Measurements from ENCODE around the gene PCID2.
"Not testable (repeated sequence)": the region's sequence is repeated elsewhere in the genome, so short reads cannot be mapped to it uniquely, and the experiment has no call there.

PCID2 gene

DNA sequence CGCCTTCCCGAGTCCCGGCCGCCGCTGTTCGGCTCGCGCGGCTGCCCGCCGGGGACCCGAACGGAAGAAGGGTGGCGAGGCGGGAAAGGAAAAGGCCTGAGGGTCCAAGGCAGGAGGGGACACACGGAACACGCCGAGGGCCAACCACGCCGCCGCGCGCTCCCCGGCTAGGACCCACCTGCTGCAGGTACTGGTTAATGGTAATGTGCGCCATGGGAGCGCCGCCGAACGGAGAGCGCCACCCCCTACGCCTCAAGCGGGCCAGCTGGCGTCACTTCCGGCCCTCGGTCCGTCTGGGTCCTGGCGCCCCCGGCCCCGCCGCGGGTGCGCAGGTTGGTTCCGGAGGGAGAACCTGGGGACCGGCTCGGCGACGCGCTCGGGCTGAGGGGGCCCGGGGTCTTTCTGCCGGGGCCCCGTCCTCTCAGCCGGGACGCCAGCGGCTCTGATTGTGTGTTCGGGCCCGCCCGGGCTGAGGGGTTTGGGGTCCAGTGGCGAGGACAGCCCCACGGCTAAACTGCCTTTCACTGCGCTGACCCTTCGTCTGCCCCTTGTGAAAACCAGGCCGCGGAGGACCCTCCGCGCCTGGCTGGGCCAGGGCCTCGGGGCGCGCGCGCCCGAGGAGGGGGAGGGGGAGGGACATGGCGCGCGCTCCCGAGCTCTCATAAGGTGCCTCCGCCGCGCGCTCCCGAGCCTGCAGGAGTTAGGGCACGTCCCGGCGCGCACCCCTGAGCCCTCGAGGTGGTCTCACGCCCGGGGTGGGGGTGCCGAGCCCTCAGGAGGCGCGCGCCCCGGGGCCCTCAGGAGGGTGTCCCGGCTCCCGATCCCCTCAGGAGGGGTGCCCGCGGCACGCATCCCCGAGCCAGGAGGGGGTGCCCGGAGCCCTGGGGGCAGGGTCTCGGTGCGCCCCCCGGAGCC is at the start of gene PCID2:
PCID2 (minus strand) TSS at position 249 of the 915 bp plus-strand sequence; CDS start at position 214, 35 bp downstream.
- DNase-seq = peak; percentile 90

DNA sequence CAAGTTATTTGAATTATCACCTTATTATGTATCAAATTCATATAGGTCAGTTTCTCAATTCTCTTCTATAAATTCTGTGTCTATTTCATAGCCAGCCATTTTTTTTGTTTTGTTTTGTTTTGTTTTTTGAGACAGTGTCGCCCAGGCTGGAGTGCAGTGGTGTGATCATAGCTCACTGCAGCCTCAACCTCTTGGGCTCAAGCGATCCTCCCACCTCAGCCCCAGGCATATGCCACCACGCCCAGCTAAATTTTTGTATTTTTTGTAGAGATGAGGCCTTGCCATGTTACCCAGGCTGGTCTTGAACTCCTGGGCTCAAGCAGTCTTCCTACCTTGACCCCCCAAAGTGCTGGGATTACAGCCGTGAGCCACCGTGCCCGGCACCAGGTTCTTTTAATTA is 49.4 kb upstream of the PCID2 start:
- not testable (repeated sequence) for DNase-seq

DNA sequence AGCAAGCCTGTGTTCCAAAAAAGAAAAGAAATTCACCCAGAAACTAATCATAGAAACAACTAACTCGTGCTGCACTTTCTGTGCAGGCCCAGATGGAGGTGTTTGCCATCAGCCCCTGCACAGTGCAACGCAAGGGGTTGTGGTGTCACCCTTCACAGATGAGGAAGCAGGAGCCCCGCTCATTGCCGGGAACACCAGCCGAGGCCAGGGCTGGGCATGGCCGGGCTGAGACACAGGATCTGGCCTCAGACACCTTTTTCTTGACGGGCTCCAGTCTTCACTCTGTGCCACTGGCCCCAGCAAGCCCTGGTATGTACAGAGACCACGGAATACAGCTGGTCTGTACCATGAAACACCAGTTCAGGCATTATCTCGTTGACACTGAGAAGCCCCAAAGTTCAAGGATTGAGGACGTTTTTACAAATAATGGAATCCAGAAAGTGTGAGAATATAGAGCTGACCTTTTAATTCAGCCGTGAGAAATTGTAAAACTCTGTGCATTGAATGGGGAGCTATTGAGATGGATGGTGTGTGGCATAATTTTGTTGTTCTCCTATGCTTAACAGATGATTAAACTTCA is 44.1 kb upstream of the PCID2 start:
- no peak for DNase-seq

DNA sequence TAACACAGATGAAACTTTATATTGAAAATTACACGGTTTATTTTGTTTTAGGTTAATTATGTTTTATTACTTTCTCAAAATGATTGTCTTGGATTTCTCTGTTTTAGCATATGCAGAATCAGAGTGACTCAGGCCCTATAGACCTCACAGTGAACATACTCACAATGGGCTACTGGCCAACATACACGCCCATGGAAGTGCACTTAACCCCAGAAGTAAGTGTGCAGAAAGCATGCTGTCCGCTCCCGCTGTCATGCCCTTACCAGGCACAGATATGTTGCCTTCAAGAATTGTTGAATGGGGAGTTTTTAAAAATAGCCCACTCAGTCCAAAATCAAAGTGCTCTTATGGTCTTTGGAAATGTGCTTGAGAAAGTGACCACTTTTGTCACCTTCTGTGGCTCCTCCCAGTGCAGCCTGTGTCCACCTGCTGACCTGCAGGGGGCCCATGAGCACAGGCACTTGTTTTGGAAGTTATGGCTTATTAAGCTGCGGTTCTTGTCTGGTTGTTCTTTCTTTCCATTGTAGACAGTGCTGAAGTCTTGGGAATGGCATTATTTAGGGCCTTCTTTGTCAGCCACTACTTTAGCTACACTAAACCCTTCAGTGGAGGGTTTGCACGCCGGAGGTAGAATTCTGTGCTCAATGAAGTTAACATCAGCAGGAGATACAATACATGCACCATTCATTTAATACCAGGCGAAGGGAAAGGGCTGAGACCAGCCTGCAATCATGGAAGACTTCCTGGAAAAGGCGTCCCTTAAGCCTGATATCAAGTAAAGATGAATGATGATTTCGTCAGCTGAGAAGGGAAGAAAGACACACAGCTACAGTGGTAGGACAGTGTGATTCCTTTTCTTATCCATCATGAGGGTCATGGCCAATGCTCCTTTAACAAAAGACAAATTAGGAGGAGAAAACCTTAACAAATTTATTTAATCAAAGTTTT is 37.7 kb upstream of the PCID2 start:
- DNase-seq = no peak

DNA sequence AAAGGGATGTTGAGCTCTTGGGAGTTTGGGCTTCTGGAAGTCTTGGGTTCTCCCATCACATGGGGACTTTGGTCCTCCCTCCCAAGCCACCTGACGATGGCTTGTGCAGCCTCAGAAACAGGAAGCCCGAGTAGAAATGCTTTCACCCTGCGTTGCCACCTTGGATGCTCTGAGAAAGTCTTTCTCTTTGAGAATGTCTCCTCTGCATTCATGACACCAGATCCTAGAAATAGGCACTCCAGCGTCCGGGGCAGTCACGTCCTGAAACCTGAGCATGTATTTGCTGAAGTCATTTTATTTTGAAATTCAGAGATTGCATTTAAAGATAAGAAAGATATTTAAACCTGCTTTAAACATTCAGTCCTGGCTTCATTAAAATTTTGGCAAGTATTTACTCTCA is 35.4 kb upstream of the PCID2 start:
- DNase-seq = no peak

DNA sequence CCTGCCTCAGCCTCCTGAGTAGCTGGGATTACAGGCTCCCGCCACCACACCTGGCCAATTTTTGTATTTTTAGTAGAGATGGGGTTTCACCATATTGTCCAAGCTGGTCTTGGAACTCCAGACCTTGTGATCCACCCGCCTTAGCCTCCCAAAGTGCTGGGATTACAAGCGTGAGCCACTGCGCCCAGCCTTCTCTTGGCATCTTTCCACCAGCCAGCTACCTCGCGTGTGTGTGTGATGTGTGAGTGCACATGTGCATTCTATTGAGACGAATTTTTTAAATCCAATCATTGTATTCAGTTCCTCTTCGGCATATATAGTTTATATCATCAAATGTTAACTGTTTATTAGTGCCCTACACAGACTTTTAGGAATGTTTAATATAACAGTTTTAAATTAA is 33.2 kb upstream of the PCID2 start:
- DNase-seq = not testable (repeated sequence)

DNA sequence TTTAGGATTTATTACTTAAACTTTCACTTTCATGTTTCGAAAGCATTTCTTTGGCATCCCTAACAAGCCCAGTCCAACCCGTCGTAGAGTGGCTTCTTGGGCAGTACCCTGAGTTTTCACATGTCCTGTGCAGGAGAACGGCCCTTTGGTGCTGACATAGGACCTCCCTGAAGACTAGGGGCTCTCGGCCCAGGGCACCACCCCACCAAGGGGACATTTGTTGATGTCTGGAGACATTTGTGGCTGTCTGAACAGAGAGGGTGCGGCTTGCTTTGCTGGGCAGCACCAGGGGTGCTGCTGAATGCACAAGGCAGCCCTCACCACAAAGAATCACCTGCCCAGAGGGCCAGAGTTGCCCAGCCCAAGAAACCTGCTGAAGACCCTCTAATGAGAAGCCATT is 31.5 kb upstream of the PCID2 start:
- DNase-seq = no peak

DNA sequence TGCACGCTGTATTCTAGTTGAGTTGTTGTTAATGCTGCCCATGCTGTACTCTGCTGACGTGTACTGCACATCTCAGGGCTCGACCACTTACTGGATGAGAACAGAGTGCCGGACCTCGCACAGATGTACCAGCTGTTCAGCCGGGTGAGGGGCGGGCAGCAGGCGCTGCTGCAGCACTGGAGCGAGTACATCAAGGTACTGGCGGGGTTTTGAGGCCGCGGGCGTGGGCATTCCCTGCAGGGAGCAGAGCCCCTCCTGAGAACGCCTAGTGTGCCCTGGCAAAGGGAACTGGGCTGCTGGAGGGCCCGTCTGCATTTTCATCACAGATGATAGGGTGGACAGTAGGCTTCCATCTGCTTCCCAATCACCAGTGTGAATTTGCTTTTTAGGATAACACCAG is 30.9 kb upstream of the PCID2 start:
- no peak for DNase-seq

DNA sequence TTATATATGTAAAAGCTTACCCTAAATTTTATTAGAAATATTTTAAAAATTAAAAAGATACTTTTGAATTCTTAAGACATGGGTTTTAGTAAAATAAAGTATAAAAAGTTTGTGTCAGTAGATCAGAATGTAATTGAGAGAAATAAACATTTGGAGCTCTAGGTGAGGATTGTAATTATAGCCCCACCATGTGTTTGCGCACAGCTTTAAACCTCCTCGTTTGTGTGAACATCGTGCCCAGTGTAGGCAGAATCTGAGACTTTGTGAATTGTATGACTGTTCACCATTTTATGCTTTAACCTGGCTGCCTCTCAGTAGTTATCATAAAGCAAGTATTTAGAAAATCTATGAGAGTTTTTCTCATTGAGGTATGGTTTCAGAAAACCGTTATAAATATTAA is 30.1 kb upstream of the PCID2 start:
- peak; percentile 10 for DNase-seq

DNA sequence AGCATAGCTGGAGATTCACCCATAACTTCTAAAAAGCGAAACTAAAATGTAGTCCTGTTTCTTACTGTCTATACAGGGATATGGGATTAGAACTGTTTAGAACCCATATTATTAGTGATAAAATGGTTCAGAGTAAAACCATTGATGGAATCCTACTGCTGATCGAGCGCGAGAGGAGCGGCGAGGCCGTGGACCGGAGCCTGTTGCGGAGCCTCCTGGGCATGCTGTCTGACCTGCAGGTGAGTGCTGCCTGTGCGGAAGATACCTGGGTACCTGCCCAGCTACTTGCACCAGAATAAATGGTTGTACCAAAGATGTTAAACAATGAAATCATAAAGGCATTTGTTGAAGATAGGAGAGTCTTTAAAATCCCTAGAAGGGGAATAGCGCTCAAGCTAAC is 24.6 kb upstream of the PCID2 start:
- no peak for DNase-seq

DNA sequence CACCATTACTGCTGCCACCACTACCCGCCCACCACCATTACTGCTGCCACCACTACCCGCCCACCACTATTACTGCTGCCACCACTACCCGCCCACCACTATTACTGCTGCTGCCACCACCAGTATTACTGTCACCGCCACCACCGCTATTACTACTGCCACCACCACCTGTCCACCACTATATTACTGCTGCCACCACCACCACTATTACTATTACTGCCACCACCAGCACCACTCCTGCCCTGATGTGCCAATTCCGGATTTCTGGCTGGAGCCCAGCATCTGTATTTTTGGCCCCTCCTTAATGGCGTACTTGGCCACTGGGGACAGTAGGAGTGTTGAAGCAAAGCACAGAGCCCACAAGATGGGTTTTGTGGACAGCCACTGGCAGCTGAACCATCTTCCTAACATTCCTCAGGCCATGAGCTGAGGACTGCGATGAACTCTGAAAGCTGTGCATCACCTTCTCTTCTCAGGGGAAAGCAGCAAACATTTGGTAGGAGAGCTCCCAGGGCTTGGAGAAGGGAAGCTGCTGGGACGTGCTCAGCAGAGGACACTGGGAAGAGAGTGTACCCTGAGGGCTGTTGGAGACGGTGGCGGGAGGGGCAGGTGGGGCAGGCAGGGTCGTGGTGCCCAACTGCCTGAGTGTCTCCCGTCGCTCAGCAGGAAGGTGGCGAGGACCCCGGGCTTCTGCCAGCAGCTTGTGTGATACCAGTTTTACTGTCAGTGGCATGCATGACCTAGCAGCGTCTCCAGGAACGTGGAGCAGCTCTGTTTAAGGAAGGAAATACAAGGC is 23.9 kb upstream of the PCID2 start:
- DNase-seq = no peak

DNA sequence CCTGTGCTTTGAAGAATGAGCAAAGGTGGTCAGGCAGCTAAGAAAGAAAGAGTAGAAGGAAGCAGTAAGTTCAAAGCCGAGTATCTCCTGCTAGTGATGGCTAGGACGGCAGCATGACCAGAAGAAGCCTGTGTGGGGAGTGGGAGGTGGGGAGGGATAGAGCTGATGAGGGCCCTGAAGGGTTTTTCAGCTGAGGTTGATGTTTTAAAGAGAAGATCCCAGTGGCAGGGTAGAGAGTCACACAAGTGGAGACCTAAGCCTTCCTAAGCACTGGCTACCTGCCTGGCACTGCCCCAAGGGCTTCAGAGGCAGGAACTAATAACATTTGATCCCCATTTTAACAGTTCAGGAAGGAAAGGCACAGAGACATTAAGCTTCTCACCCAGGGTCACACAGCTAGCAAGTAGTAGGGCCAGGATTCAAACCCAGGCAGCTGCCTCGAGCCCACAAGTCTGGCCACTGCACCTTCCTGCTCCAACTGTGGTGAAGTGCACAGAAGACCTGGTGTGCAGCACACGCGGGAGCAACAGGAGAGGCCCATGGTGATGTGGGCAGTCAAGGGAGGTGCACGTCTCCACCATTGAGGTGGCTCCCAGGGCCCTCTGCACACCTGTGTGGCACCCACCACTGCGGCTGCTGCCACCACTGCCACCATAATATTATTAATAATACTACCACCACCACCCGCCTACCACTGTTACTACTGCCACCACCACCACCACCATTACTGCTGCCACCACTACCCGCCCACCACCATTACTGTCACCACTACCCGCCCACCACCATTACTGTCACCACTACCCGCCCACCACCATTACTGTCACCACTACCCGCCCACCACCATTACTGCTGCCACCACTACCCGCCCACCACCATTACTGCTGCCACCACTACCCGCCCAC is 23.1 kb upstream of the PCID2 start:
- no peak for DNase-seq

DNA sequence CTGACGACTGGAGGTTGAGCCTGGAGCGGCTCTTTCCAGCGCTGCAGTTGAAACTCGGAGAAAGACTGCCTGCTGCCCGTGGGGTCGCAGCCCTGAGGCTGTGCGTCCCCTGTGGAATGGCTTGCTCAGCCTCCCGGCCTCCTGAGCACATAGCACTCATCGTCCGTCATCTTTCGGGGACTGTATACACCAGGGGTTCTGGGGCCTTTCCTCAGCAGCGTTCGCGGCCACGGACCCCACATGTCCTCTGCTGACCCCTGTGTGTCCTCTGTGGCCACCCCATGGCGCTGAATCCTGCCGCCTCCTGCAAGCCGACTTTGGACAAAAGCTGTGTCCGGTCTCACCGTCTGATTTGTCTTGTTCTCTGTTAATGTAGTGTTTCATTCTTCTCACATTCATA is 21.3 kb upstream of the PCID2 start:
- DNase-seq = no peak

DNA sequence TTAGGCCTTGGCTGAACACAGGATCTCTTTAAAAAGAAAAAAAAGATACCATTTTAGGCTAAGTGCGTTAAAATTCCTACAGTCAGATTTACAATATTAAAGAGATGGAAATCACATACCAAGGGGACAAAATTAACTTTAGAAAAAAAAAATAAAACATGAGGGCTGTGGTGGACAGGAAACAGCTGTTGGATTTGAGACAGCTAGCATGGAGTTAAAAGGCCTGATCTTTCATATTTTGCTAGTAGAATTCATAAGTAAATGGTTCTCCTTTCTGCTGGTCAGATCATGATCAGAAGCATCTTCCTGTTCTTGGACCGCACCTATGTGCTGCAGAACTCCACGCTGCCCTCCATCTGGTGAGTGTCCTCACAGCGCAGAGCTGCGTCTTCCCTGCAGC is 20.7 kb upstream of the PCID2 start:
- no peak for DNase-seq

DNA sequence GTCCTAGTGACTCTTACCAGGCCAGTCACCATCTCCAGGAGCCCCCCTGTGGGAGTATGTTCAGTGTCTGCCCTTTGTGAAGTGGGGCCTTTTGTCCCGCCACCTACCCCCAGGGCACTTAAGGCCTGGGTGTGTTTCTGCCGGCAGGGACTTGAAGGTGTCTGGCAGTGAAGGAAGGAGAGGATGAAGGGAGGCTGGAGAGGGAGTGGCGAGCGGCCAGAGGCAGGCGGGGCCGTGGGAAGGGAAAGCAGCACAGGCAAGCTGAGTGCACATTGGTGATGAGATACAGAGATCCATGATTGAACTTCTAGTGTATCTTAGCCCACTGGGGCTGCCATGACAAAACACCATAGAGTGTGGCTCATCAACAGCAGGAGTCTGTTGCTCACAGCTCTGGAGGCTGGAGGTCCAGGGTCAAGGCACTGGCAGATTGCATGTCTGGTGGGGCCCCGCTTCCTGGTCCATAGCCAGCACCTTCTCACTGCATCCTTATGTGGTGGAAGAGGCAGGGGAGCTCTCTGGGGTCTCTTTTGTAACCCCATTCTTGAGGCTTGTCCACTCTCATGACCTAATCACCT is 18.5 kb upstream of the PCID2 start:
- no peak for DNase-seq

DNA sequence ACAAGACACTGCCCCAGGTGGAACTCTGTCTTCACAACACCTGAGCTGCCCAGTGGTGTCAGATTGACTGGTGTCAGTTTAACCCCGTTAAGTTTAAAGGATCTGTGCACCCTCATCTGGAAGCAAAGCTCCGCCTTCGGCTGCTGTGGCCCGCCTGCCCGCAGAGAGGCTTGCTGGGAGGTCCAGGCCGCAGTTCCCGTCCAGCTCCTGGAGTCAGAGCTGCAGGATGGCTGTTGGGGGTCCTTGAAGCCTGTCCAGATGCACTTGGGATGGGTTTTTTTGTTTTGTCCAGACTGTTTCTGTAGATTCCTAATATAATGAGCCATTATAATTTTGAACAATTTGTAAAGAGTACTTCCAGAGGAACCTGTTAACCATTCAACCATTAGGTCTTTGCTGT is 17.0 kb upstream of the PCID2 start:
- DNase-seq = no peak

DNA sequence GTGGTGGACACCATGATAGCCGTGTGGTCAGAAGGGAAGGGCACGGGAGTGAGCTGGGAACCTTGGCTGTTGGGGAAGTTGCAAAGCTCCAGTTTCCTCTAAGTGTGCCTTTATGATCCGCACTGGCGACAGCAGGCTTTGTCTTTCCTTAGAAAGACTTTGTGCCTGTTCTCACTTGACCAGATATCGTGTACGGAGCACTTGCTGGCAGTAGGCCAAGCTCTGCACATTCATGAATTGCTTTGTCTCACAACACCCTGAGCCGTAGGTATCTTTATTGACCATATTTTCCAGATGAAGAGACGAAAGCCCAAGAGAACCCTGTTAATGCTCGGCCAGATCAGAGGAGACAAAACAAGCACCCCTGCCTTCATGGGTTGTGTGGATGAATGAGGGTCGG is 16.0 kb upstream of the PCID2 start:
- no peak for DNase-seq

DNA sequence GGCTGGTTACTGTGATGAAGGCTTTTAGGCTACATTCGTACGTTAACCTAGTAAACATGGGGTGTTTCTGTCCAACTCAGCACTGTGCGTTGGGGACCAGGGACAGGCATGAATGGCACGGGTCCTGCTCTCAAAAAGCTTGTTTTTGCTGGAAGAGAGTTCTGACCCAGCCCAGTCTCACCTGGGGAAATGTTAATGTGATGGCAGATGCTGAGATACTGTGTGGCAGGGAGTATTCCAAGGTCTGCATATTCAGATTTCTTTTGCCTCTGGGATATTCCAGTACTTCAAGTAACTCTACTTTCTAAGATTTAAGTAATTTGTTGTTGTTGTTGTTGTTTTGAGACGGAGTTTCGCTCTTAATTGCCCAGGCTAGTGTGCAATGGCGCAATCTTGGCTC is 14.6 kb upstream of the PCID2 start:
- DNase-seq = no peak

DNA sequence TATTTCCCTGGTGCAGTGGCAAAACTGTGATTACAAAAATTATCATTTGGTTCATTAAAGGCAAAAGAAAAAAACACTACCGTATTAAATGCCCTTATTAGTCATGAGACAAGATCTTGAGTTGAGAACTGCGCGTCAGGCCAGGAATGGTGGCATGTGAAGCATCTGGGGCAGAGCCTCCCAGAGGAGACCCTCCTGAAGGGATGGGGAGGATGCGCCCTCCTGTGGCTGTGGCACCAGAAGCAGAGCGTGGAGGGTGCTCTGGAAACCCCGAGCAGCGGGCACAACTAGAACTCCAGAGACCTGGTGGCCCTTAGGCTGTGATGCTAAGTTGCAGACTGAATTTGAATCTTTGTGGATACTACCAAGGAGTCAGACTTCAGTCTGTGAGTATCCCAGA is 12.4 kb upstream of the PCID2 start:
- DNase-seq = no peak

DNA sequence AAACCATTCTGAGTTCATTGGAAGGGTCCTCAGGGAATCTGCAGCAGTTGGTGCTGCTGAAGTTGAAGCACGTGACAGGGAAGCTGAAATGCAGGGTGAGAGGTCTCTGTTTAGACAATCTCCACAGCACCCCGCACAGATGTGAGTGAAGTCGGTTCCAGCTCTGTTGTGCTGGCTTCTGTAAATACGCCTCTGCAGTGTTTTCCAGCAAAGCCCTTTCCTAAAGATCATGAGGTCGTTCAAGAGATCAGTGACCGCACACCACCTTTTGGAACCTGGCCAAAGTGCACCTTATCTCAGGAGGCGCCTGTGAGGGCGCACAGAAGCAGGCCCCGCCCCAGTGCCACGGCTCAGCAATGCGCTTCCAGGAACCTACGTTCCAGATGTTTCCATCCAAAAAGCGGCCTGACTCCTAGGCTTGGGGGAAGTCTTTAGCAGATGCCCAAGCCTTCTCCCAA is 11.7 kb upstream of the PCID2 start:
- DNase-seq = no peak

Data from fibroblast of skin of right quadriceps (primary cell).